MM.1S (cell line): ENCODE data around the gene HCRTR1.

Experiments used
- CTCF ChIP-seq: fragments of 300-600 bp; sonication (generic); IDR thresholded peaks from 2 replicates; pipeline ENCODE4 v1.5.1; 2016; ENCODE audit warnings: antibody characterized with exemption, low read length, mixed read lengths
- EZH2 ChIP-seq: fragments of 300-600 bp; sonication (generic); optimal IDR thresholded peaks from 2 replicates; pipeline ENCODE3; 2017; ENCODE audit warnings: low read depth, mild to moderate bottlenecking, antibody characterized with exemption, low read length, mixed read lengths

- TF ChIP-seq CTCF = no peak
- no peak for TF ChIP-seq EZH2
These were observed 10.6 kb downstream of the HCRTR1 start for GRCh38 chr1:31627930-31628559.
